ENCODE results near the gene KDM8.
A peak's percentile ranks its signal among the peaks of the same experiment; 100 is the strongest.

DNA sequence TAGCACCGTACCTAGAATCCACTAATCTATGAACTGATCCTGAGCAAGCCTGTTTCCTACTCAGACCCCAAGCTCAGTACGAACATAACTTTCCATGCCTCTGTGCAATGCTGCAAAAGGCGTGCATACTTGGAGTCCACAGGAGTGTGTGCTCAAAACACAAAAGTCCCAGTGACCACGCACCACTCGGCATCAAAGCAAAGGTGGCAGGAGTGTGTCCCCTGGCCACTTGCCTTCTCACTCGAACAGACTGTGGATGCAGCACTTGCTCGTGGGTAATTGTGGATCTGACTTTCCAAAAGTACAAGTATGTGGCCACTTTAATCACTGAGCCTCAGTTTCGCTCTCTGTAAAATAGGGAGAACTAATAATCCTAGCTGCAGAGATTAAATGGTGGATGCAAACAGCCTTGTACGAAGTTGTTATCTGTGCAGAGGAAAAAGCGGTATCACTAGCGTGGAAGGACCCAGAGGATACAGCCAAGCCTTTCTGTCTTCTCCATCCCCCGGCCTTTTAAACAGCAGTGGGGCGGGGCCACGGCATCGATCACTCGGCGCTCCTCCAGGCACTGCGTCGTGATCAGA is 311 bp upstream of the KDM8 start:
- TF ChIP-seq CTCF (IDR thresholded peaks at IDR 0.05; ENCODE audit: low read depth, low read length, missing input control) (no peak), RXRA (IDR thresholded peaks at IDR 0.05) (no peak), HNF4G (IDR thresholded peaks at IDR 0.05) (no peak), RAD21 (IDR thresholded peaks at IDR 0.05) (peak in 1 of 2 donors; percentile 40), GABPA (IDR thresholded peaks at IDR 0.05 in 1 of 2, conservative IDR thresholded peaks at IDR 0.05 in 1 of 2) (no peak), YY1 (IDR thresholded peaks at IDR 0.05) (no peak), HNF4A (conservative IDR thresholded peaks at IDR 0.05) (no peak), SP1 (IDR thresholded peaks at IDR 0.05) (no peak), FOXA1 (IDR thresholded peaks at IDR 0.05) (no peak), TAF1 (conservative IDR thresholded peaks at IDR 0.05) (no peak)
- TF ChIP-seq, protein P1, sequence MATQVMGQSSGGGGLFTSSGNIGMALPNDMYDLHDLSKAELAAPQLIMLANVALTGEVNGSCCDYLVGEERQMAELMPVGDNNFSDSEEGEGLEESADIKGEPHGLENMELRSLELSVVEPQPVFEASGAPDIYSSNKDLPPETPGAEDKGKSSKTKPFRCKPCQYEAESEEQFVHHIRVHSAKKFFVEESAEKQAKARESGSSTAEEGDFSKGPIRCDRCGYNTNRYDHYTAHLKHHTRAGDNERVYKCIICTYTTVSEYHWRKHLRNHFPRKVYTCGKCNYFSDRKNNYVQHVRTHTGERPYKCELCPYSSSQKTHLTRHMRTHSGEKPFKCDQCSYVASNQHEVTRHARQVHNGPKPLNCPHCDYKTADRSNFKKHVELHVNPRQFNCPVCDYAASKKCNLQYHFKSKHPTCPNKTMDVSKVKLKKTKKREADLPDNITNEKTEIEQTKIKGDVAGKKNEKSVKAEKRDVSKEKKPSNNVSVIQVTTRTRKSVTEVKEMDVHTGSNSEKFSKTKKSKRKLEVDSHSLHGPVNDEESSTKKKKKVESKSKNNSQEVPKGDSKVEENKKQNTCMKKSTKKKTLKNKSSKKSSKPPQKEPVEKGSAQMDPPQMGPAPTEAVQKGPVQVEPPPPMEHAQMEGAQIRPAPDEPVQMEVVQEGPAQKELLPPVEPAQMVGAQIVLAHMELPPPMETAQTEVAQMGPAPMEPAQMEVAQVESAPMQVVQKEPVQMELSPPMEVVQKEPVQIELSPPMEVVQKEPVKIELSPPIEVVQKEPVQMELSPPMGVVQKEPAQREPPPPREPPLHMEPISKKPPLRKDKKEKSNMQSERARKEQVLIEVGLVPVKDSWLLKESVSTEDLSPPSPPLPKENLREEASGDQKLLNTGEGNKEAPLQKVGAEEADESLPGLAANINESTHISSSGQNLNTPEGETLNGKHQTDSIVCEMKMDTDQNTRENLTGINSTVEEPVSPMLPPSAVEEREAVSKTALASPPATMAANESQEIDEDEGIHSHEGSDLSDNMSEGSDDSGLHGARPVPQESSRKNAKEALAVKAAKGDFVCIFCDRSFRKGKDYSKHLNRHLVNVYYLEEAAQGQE (IDR thresholded peaks at IDR 0.05), result no peak
- TF ChIP-seq, protein P2, sequence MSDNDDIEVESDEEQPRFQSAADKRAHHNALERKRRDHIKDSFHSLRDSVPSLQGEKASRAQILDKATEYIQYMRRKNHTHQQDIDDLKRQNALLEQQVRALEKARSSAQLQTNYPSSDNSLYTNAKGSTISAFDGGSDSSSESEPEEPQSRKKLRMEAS (IDR thresholded peaks at IDR 0.05), result no peak
